Measurements from ENCODE around the gene LMAN1L. TPM values are rescaled to one million over a fixed set of nuclear protein-coding genes. Genes with fewer than 3 reads are reported as not detected.

The LMAN1L gene
- polyA plus RNA-seq, 1 donor from 2014 or later, result not detected

GRCh38 chr15:74773731-74774252 is 38.8 kb upstream of the LMAN1L start:
- Histone ChIP-seq H3K27ac (ENCODE audit: low read length) (no peak overlapping the region), H3K9me2 (ENCODE audit: insufficient read depth, low read length) (no peaks in the 10 kb centered on the region), H3K4me2 (ENCODE audit: low read length) (no peak overlapping the region), H3K4me3 (ENCODE audit: low read length) (no peak overlapping the region), H3K36me3 (ENCODE audit: insufficient read depth, low read length) (no peaks in the 10 kb centered on the region), H4K20me1 (ENCODE audit: insufficient read depth) (no peaks in the 10 kb centered on the region), H2AFZ (ENCODE audit: low read depth, low read length) (no peak overlapping the region), H3K79me2 (replicated peaks; ENCODE audit: insufficient read depth, low read length) (no peaks in the 10 kb centered on the region), H3K9ac (ENCODE audit: low read length) (no peak overlapping the region), H3K9me3 (ENCODE audit: low read length) (no peaks in the 10 kb centered on the region), H3F3A (ENCODE audit: insufficient read depth, low read length, poor library complexity, severe bottlenecking) (no peaks in the 10 kb centered on the region), H3K27me3 (ENCODE audit: insufficient read depth, low read depth, low read length) (no peaks in the 10 kb centered on the region)
- no peak for TF ChIP-seq RAD21 (conservative IDR thresholded peaks at IDR 0.05)
- no peak for TF ChIP-seq SMC3 (conservative IDR thresholded peaks at IDR 0.05; ENCODE audit: poor library complexity)
- no peak for TF ChIP-seq EP300 (conservative IDR thresholded peaks at IDR 0.05; ENCODE audit: poor library complexity, severe bottlenecking)
- TF ChIP-seq, protein P1, sequence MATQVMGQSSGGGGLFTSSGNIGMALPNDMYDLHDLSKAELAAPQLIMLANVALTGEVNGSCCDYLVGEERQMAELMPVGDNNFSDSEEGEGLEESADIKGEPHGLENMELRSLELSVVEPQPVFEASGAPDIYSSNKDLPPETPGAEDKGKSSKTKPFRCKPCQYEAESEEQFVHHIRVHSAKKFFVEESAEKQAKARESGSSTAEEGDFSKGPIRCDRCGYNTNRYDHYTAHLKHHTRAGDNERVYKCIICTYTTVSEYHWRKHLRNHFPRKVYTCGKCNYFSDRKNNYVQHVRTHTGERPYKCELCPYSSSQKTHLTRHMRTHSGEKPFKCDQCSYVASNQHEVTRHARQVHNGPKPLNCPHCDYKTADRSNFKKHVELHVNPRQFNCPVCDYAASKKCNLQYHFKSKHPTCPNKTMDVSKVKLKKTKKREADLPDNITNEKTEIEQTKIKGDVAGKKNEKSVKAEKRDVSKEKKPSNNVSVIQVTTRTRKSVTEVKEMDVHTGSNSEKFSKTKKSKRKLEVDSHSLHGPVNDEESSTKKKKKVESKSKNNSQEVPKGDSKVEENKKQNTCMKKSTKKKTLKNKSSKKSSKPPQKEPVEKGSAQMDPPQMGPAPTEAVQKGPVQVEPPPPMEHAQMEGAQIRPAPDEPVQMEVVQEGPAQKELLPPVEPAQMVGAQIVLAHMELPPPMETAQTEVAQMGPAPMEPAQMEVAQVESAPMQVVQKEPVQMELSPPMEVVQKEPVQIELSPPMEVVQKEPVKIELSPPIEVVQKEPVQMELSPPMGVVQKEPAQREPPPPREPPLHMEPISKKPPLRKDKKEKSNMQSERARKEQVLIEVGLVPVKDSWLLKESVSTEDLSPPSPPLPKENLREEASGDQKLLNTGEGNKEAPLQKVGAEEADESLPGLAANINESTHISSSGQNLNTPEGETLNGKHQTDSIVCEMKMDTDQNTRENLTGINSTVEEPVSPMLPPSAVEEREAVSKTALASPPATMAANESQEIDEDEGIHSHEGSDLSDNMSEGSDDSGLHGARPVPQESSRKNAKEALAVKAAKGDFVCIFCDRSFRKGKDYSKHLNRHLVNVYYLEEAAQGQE (IDR thresholded peaks at IDR 0.05; ENCODE audit: borderline replicate concordance), result no peak

- Histone ChIP-seq H4K20me1 (ENCODE audit: insufficient read depth) (no peaks in the 10 kb centered on the region), H3K27ac (ENCODE audit: low read length) (no peak overlapping the region), H3K4me2 (ENCODE audit: low read length) (no peak overlapping the region), H3K4me3 (ENCODE audit: low read length) (no peak overlapping the region), H3K9ac (ENCODE audit: low read length) (no peak overlapping the region), H3K9me2 (ENCODE audit: insufficient read depth, low read length) (no peaks in the 10 kb centered on the region), H2AFZ (ENCODE audit: low read depth, low read length) (no peak overlapping the region), H3K36me3 (ENCODE audit: insufficient read depth, low read length) (no peaks in the 10 kb centered on the region), H3K27me3 (ENCODE audit: insufficient read depth, low read depth, low read length) (no peaks in the 10 kb centered on the region), H3F3A (ENCODE audit: insufficient read depth, low read length, poor library complexity, severe bottlenecking) (no peaks in the 10 kb centered on the region), H3K79me2 (replicated peaks; ENCODE audit: insufficient read depth, low read length) (no peaks in the 10 kb centered on the region), H3K9me3 (ENCODE audit: low read length) (no peaks in the 10 kb centered on the region)
- TF ChIP-seq, protein P1 (IDR thresholded peaks at IDR 0.05; ENCODE audit: borderline replicate concordance), result no peak
- no peak for TF ChIP-seq TAF1 (IDR thresholded peaks at IDR 0.05; ENCODE audit: low read depth)
- TF ChIP-seq SMC3 (conservative IDR thresholded peaks at IDR 0.05; ENCODE audit: poor library complexity), result no peak
- no peak for TF ChIP-seq RAD21 (conservative IDR thresholded peaks at IDR 0.05)
Observed at GRCh38 chr15:74775132-74775562, 37.5 kb upstream of the LMAN1L start.

DNA sequence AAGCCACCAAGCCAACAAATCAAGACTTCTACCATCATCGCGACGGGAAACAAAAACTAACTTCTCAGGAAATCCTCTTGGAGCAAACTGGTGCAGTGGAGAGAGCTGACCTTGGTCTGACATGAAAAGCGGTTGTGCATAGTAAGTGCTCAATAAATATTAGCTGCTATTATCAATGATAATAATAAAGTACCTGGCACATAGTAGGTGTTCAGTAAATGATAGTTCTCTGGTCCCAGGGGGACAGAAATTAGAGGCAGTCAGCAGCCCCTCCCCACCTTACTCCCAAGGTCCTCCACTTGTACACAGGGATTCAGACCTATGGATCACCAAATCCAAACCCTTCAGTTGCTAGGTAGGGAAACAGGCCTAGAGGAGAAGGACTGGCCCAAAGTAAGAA is 36.7 kb upstream of the LMAN1L start:
- H2AFZ ChIP-seq (ENCODE audit: low read depth, low read length), result no peak overlapping the region
- H4K20me1 ChIP-seq (ENCODE audit: insufficient read depth), result no peaks in the 10 kb centered on the region
- H3K27me3 ChIP-seq (ENCODE audit: insufficient read depth, low read depth, low read length), result no peaks in the 10 kb centered on the region
- no peaks in the 10 kb centered on the region for H3F3A ChIP-seq (ENCODE audit: insufficient read depth, low read length, poor library complexity, severe bottlenecking)
- H3K9me3 ChIP-seq (ENCODE audit: low read length), result no peaks in the 10 kb centered on the region
- H3K36me3 ChIP-seq (ENCODE audit: insufficient read depth, low read length), result no peaks in the 10 kb centered on the region
- H3K79me2 ChIP-seq (replicated peaks; ENCODE audit: insufficient read depth, low read length), result no peaks in the 10 kb centered on the region
- no peak for TF ChIP-seq EZH2 (IDR thresholded peaks at IDR 0.05; ENCODE audit: borderline replicate concordance, insufficient read depth, low read length, poor library complexity, severe bottlenecking)
- no peak for TF ChIP-seq TAF1 (IDR thresholded peaks at IDR 0.05; ENCODE audit: low read depth)
- no peak for TF ChIP-seq SMC3 (conservative IDR thresholded peaks at IDR 0.05; ENCODE audit: poor library complexity)
- TF ChIP-seq MXI1 (conservative IDR thresholded peaks at IDR 0.05; ENCODE audit: poor library complexity, severe bottlenecking), result no peak
- TF ChIP-seq CTCF (IDR thresholded peaks at IDR 0.05; ENCODE audit: poor library complexity, severe bottlenecking), result no peak
- no peak for TF ChIP-seq RAD21 (conservative IDR thresholded peaks at IDR 0.05)
- no peak overlapping the region for H3K27ac ChIP-seq (ENCODE audit: low read length)
- H3K4me2 ChIP-seq (ENCODE audit: low read length), result no peak overlapping the region
- no peaks in the 10 kb centered on the region for H3K9me2 ChIP-seq (ENCODE audit: insufficient read depth, low read length)
- no peak overlapping the region for H3K9ac ChIP-seq (ENCODE audit: low read length)
- H3K4me3 ChIP-seq (ENCODE audit: low read length), result no peak overlapping the region

All from neural cell (in vitro differentiated cells).